Measurements from ENCODE around the gene TOR1A. TPM values are rescaled to one million over a fixed set of nuclear protein-coding genes. Genes with fewer than 3 reads are reported as not detected.

Gene TOR1A, protein sequence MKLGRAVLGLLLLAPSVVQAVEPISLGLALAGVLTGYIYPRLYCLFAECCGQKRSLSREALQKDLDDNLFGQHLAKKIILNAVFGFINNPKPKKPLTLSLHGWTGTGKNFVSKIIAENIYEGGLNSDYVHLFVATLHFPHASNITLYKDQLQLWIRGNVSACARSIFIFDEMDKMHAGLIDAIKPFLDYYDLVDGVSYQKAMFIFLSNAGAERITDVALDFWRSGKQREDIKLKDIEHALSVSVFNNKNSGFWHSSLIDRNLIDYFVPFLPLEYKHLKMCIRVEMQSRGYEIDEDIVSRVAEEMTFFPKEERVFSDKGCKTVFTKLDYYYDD
- total RNA-seq, result 21.8 TPM

- DNase-seq, result peak; percentile 90
These were observed at the start of gene TOR1A for GRCh38 chr9:129823935-129824601. Gene TOR1A (minus strand): TSS chr9:129824136. CDS start chr9:129824085, 51 bp downstream.

- no peak for DNase-seq
These were observed 47.1 kb upstream of the TOR1A start for GRCh38 chr9:129871046-129871445.

DNA sequence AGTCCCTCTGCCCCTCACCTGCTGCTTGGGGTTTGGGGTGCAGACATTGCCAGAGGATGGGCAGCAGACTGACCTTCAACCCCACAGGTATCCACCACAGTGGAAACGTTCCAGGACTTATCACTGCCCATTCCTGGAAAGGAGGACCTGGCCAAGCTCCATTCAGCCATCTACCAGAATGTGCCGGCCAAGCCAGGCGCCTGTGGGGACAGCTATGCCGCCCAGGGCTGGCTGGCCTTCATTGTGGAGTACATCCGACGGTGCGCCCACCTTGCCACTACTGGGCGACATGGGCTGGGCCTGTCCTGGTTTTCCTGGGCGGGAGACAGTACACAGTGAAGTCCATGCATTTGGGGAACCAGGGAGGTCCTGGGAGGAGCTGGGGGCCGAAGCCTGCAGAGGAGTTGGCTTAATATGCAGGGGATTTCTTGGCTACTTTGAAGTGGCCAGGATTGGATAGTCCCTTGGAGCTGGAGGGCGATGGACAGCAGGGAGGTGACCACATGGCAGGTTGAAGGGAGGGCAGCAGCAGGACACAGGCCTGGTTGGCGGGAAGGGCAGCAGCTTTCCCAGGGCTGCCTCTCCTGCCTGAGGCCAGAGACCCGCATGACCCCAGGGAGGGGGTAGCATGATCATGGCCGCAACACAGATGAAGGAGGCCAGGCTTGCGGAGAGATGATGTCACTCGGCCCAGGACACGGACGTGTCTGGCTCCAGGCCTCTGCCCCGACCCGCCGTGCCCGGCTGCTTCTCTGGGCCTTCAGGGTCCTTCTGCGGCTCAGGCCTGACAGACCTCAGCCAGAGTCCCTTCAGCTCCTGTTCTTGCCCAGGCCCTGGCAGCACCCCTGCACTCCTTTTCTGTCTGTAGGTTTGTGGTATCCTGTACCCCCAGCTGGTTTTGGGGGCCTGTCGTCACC lies 45.9 kb upstream of the TOR1A start:
- DNase-seq, result no peak

DNA sequence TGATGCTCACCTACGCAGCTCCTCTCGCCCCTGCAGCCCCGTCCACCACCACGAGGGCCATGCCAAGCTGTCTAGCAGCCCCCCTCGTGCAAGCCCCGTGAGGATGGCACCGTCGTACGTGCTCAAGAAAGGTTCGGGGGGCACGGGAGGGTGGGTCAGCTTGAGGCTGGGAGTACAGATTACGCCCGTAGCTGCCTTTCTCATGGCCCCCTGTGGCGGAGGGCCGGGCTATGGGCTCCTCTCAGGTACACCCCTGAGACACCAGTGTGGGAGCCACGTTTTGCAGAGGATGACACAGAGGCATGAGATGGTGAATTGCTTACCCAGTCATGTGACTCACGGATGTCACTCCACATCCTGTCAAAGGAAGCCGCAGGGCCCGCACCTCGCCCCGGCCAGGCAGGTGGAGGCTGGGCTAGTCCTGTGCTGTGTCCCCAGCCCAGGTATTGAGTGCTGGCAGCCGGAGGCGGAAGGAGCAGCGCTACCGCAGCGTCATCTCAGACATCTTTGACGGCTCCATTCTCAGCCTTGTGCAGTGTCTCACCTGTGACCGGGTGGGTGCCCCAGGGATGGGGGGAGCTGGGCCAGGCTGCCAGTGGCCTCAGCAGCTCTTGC lies 45.0 kb upstream of the TOR1A start:
- no peak for DNase-seq

GRCh38 chr9:129868023-129868871 lies 44.3 kb upstream of the TOR1A start:
- no peak for DNase-seq

DNA sequence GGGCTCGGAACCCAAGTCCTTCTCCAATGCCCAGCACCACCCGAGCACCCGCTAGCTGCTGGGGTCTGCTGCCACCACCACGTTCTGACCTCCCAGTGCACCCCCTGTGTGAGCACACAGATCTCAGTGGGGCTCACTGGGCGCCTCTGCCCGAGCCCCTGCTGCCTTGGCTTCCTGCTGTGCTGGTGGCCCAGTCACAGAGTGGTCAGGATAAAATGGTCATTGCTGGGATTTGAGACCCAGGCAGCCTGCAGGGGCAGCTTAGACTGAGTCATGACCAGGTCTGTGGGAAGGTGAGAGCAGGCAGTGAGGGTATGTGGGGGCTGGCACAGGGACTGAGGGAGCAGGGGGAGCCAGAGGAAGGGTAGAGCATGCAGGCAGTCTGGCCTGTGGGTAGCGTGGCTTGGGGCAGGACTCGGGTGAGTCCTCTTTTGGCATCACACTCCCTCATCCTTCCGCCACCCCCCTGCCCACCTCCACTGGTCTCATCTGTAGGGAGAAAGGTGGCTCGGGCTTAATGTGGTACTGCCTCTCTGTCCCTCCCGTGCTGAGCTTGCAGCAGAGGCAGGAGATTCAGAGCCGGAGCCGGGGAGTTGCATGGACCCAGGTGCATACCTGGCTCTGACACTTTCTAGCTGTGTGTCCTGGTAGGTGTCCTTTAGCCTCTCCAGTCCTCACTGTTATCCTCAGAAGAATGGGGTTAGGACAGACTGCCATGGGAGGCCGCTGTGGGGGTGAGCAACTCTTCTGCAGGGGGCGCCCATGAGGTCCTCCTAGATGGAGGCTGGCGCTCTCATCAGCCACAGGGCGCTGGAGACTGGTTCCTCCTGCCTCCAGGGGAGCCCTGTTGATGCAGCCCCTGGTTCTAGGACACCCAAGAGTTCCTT lies 43.4 kb upstream of the TOR1A start:
- no peak for DNase-seq

GRCh38 chr9:129866394-129867135 lies 42.6 kb upstream of the TOR1A start:
- DNase-seq, result no peak

GRCh38 chr9:129865668-129866320 lies 41.9 kb upstream of the TOR1A start:
- no peak for DNase-seq

- no peak for DNase-seq
These were observed 41.2 kb upstream of the TOR1A start for GRCh38 chr9:129864991-129865647.

GRCh38 chr9:129863059-129863690 lies 39.2 kb upstream of the TOR1A start:
- no peak for DNase-seq

DNA sequence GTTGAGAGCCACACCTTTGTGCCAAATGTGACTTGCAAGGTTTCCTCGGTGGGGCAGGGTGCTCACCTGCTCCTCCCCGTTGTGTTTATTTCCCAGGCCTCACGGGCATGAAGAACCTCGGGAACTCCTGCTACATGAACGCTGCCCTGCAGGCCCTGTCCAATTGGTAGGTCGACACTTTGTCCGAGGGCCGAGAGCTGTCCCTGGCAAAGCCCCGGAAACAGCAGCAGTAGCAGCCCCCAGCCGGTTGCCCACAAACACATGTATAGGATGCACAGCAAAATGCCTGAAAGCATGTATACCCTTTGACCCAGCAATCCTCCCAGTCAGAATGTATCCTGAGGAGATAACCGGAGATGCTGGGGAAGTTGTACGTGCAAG lies 37.5 kb upstream of the TOR1A start:
- no peak for DNase-seq

GRCh38 chr9:129860653-129861446 lies 36.9 kb upstream of the TOR1A start:
- DNase-seq, result no peak

GRCh38 chr9:129858167-129858962 lies 34.4 kb upstream of the TOR1A start:
- no peak for DNase-seq

DNA sequence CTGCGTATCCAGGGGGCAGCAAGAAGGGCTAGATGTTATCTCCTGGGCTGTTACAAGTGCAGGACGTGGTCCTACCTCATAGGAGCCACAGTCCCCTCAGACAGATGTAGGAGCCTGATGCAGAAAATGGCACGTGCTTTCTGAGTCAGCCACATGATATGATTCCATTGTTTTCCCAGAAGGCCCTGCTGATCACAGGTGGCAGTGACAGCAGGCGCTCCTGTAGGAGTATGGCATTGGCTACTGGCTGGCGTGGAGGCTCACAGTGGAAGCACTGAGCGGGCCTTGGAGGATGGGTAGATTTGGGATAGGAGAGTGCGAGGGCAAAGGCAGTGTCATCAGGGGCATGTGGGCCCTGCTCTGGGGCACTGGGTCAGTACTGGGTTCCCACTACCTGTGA lies 33.3 kb upstream of the TOR1A start:
- DNase-seq, result no peak

- no peak for DNase-seq
These were observed 30.7 kb upstream of the TOR1A start for GRCh38 chr9:129854588-129855110.

GRCh38 chr9:129853614-129854013 lies 29.7 kb upstream of the TOR1A start:
- DNase-seq, result no peak
